Neural cell (in vitro differentiated cells): ENCODE measurements around the gene TRIM24. TPM values are rescaled to one million over a fixed set of nuclear protein-coding genes. Genes with fewer than 3 reads are reported as not detected.

Experiments used
- polyA plus RNA-seq: library from polyadenylated mRNA; depleted of rRNA; stranded (reverse); fragments of >200 nt; gene quantifications from 2 replicates; pipeline ENCODE4 v1.2.3, GENCODE V29; 2014
- small RNA-seq, 3 experiments: library from RNA; depleted of rRNA; stranded (forward); fragments of <200 nt; gene quantifications; one replicate each; pipeline ENCODE3, GENCODE V24; 2012

TRIM24 gene
- polyA plus RNA-seq, 1 donor from 2014 or later: 47.1 TPM

Small RNA genes within 50 kb of the gene (small RNA-seq; reads per million reads assigned to genes)
- gene RF00561: 0 to 0.08 (median 0.03) reads per million in 3 experiments

Other genes with a start within 250 kb of the TRIM24 start
- 0.93 and 3.0 TPM in 2 replicates for gene SVOPL, start 241.1 kb downstream of the TRIM24 start, polyA plus RNA-seq